IPS-NIHi7 (cell line): ENCODE measurements around the gene DDX49.

Source experiments
- DNase-seq: peaks from one replicate; pipeline ENCODE4 v3.0.0; 2012; ENCODE audit warnings: mixed read lengths; ENCODE audit errors: extremely low spot score

The DDX49 gene

GRCh38 chr19:18919086-18919899, at the start of gene DDX49, which contains the start of gene COPE:
Gene DDX49 (plus strand): TSS chr19:18919715. CDS start chr19:18919742, 27 bp downstream.
Gene COPE (minus strand): TSS chr19:18919387. CDS start chr19:18919348, 39 bp downstream.
- peak; percentile 100 for DNase-seq

GRCh38 chr19:18869781-18870530, 49.6 kb upstream of the DDX49 start:
- DNase-seq = peak; percentile 69

- no peak for DNase-seq
These were observed 48.9 kb upstream of the DDX49 start for GRCh38 chr19:18870531-18871172.

- DNase-seq = no peak
These were observed 48.0 kb upstream of the DDX49 start for GRCh38 chr19:18871543-18871942.

GRCh38 chr19:18875726-18876125, 43.8 kb upstream of the DDX49 start:
- DNase-seq = no peak

GRCh38 chr19:18876865-18877264, 42.6 kb upstream of the DDX49 start:
- DNase-seq = no peak

- no peak for DNase-seq
These were observed 41.3 kb upstream of the DDX49 start for GRCh38 chr19:18878058-18878797.

- peak; percentile 47 for DNase-seq
These were observed 40.5 kb upstream of the DDX49 start for GRCh38 chr19:18878858-18879578.

- DNase-seq = peak; percentile 80
These were observed 39.7 kb upstream of the DDX49 start for GRCh38 chr19:18879579-18880373.

GRCh38 chr19:18881491-18881890, 38.0 kb upstream of the DDX49 start:
- no peak for DNase-seq

- DNase-seq = no peak
These were observed 35.8 kb upstream of the DDX49 start for GRCh38 chr19:18883526-18884304.

GRCh38 chr19:18886972-18887371, 32.5 kb upstream of the DDX49 start:
- DNase-seq = no peak

GRCh38 chr19:18889949-18890745, 29.4 kb upstream of the DDX49 start:
- no peak for DNase-seq

- no peak for DNase-seq
These were observed 25.8 kb upstream of the DDX49 start for GRCh38 chr19:18893587-18894253.

- DNase-seq = peak; percentile 73
These were observed 25.1 kb upstream of the DDX49 start for GRCh38 chr19:18894254-18895037.

GRCh38 chr19:18895038-18895823, 24.3 kb upstream of the DDX49 start:
- peak; percentile 88 for DNase-seq
